RPMI7951 (cell line): ENCODE measurements around the gene GDA. TPM values are rescaled to one million over a fixed set of nuclear protein-coding genes. Genes with fewer than 3 reads are reported as not detected.

Source experiments
- DNase-seq: peaks from one replicate; pipeline ENCODE4 v3.0.0-alpha.2; 2012; ENCODE audit warnings: low read depth
- total RNA-seq: library from RNA; depleted of rRNA; stranded (reverse); fragments of >200 nt; shearing (Covaris generic); gene quantifications from 2 replicates; pipeline ENCODE4 v1.2.3, GENCODE V29; 2014; rRNA removed

The GDA gene
- total RNA-seq: under 0.01 and 0.20 TPM in 2 replicates

- DNase-seq: no peak
Observed at GRCh38 chr9:72149231-72149975, at the start of gene GDA. GDA (plus strand) TSS chr9:72149440; CDS start chr9:72149560, 120 bp downstream.

GRCh38 chr9:72102520-72102919, 46.7 kb upstream of the GDA start:
- no peak for DNase-seq

- no peak for DNase-seq
Observed at GRCh38 chr9:72113056-72113455, 36.2 kb upstream of the GDA start.

GRCh38 chr9:72119853-72120252, 29.4 kb upstream of the GDA start:
- no peak for DNase-seq

- DNase-seq: no peak
Observed at GRCh38 chr9:72124947-72125346, 24.3 kb upstream of the GDA start.

GRCh38 chr9:72127753-72128152, 21.5 kb upstream of the GDA start:
- DNase-seq: no peak

GRCh38 chr9:72128526-72128925, 20.7 kb upstream of the GDA start:
- no peak for DNase-seq

- DNase-seq: no peak
Observed at GRCh38 chr9:72129271-72130156, 19.7 kb upstream of the GDA start.

- no peak for DNase-seq
Observed at GRCh38 chr9:72130321-72130720, 18.9 kb upstream of the GDA start.

GRCh38 chr9:72131206-72131605, 18.0 kb upstream of the GDA start:
- no peak for DNase-seq

GRCh38 chr9:72132052-72132451, 17.2 kb upstream of the GDA start:
- no peak for DNase-seq

- no peak for DNase-seq
Observed at GRCh38 chr9:72133365-72134035, 15.7 kb upstream of the GDA start.

GRCh38 chr9:72134801-72135200, 14.4 kb upstream of the GDA start:
- no peak for DNase-seq

GRCh38 chr9:72137697-72138365, 11.4 kb upstream of the GDA start:
- no peak for DNase-seq

GRCh38 chr9:72139226-72139625, 10.0 kb upstream of the GDA start:
- DNase-seq: no peak

- DNase-seq: no peak
Observed at GRCh38 chr9:72140586-72140985, 8.7 kb upstream of the GDA start.

GRCh38 chr9:72141484-72141883, 7.8 kb upstream of the GDA start:
- no peak for DNase-seq

GRCh38 chr9:72144756-72145492, 4.3 kb upstream of the GDA start:
- no peak for DNase-seq

GRCh38 chr9:72145733-72146505, 3.3 kb upstream of the GDA start:
- no peak for DNase-seq

GRCh38 chr9:72147676-72148075, 1.6 kb upstream of the GDA start:
- DNase-seq: no peak
